ENCODE results near the gene MRPL45.

Gene MRPL45

DNA sequence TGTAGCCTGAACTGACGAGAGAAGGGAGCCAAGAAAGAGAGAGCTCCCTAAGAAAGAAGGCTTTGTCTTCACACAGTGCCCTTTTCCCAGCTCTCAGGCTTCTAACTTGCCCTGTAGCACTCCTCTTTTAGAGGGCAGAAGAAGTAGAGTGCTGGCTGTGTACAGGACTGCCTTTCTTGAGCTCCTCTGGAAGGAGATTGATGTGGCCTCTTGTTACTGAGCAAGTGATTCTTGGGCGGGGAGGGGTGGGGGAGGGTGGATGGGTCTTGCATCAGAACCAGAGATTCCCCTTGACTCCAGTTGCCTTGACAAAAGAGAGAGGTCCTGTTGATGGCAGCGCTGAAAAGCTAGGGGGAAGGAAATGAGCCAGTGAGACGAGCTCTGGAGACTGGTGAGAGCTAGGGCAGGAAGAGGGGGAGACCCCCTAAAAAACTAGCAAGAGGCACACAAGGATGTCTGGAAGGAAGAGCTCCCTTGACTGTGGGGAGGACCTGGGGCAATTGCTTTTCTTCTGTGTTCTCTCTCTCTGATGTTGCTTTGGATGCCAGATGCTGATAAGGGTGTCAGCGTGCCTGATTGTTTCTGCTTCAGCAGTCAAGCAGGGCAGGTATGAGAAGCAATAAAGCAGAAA lies 28.4 kb downstream of the MRPL45 start:
- no peak for DNase-seq

DNA sequence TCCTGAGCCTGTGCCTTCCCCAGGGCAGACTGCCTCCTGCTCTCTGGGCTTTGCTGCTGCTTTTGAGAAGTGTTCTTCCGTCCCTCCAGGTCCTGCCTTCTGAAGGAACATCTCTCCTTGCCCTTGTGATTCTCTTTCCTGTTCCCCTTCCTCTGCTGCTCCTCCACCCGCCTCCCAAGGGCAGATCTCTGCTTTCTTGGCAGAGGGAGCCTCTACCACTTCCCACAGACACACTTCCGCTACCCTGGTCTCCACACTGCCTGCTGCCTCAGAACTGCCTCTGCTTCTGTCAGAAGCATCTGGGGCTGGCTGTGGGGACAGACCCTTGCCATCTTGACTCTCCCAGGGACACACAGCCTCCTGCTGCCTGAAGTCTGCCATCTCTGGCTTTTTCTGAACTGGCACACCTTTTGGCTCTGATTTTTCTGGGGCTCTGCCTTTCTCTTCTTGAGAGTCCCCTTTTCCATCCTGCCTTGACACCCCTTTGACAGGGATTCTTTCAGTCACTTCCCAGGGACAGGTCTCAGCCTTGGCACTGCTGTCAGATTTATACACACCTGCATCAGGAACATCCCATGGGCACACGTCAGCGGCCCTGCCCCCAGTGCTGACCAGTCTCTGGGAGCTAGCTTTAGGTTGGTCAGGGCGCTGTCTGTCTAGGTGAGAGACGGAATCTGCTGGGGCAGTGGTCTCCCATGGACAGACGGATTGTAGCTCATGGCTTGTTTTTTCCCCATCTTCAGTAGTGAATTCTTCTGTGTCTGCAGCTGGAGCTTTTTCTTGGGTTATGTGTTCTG lies 30.2 kb downstream of the MRPL45 start:
- peak in 1 of 2 donors; percentile 84 for DNase-seq

DNA sequence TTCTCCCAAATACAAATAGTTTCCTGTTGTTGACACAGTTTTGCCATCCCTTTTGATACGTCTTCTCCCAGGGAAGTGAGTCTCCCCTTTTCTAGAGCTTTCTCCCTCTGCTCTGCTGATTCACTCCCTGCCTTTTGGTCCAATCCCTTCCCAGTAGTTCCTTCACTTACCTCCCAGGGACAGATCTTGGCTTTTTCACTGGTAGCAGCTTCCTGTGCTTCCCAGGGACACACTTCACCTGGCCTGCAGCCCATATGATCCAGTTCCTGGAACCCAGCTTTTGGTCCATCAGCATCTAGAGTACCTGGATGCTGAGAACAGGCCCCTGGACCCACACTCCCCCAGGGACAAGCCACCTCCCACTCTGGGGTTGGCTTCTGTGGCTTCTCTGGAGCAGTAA lies 31.0 kb downstream of the MRPL45 start:
- no peak for DNase-seq

DNA sequence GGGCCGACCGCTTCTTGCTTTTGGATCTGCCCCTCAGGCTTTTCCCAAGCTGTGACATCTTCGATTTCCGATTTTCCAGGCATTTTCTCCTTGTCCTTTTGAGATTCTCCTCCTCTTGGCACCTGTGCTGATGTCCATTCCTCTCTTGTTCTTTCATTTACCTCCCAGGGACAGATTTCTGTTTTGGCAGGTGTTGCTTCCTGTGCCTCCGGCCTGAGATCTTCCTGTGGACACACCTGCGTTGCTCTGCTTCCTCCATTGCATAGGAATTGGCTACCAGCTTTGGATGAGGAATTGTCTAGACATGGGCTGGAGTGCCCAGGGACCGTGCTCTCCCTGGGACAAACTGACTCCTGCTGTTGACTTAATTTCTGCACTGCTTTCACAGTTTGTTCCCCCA lies 31.7 kb downstream of the MRPL45 start:
- no peak for DNase-seq

DNA sequence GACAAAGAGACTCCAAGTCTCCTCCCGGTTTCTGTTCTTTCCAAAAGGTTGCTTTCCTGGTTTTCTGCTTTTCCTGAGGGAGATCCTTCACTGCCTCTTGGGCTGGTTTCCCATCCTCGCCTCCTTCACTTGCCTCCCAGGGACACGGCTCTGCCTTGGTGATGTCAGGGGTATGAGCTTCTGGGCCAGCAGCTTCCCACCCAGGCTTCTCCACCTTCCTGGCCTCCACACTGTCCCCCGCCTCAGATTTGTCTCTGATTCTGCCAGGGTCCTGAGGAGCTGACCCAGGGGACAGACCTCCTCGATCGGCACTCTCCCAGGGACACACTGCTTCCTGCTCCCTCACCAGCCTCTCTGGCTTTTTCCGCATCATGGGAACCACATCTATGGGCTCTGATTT lies 32.3 kb downstream of the MRPL45 start:
- DNase-seq, result no peak

DNA sequence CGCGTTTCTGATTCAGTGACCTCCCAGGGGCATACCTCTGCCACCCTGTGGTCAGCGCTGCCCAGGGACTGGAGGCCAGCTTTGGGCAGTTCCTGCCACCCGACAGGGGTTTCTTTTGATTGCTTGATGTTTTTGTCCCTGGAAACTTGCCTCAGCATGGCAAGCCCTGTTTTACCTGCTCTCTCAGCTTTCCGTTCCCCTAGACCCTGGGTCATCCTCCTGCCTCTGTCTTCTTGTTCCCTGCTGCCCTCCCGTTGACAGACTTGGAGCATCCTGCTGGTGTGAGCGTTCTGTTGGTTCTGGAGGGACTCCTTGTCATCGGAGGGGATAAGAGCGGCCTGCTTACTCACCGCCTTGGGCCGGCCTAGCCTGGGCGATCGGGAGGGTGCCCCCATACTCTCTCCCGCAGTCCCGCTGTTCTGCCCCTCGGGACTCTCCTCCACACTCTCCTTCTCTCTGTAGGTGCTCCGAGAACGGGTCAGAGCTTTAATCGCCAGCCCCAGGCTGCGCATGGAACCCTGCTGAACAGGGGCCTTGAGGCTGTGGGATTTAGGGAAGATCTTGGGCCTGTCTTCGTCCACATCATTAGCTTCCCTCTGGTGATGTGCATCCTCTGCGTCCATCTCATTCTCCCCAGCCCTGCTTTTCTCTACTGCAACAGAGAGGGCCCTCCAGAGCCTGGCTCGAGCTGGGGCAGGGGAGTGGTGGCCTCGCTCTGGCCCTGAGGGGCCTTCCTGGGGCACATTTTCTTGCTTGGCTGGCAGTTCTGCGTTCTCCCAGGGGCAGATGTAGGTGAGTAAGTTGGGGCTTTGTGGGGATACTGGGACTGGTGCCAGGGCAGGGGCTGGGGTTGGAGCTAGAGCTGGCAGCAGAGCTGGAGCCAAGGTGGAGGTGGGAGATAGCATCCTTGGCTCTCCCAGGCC lies 33.1 kb downstream of the MRPL45 start:
- no peak for DNase-seq

DNA sequence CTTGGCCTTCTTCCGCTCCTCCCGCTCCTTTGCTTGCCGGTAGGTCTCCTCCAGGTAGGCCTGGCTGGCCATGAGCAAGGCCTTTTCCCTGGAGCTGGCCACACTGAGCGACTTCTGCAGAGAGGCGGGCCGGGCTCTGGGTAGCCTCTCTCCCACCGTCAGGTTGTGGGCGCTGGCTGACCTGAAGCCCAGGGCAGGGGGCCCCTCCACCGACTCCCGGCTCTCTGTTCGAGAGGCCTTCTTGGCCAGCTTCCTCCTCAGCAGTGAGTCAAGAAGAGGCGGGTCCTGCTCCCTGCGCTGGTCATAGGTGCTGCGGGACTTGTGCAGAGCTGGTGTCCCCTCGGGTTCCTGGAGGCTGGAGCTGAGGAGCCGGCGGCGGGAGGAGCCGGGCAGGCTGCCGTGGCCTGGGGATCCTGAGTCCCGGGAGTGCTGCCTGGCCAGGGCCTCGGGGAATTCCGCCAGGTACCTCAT lies 34.0 kb downstream of the MRPL45 start:
- no peak for DNase-seq

DNA sequence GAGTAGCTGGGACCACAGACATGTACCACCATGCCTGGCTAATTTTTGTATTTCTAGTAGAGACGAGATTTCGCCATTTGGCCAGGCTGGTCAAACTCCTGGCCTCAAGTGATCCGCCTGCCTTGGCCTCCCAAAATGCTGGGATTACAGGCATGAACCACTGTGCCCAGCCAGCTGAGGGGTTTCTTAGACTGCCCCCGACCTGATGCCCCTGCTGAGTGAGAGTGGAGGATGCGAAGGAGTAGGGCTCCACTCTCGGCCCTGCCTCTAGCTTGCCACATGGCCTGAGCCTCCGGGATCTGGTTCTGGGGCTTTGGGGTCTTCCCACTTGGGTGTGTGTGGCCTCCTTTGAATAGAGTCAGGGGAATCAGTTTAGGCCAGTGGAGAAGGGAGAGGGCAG lies 35.8 kb downstream of the MRPL45 start:
- DNase-seq, result no peak

DNA sequence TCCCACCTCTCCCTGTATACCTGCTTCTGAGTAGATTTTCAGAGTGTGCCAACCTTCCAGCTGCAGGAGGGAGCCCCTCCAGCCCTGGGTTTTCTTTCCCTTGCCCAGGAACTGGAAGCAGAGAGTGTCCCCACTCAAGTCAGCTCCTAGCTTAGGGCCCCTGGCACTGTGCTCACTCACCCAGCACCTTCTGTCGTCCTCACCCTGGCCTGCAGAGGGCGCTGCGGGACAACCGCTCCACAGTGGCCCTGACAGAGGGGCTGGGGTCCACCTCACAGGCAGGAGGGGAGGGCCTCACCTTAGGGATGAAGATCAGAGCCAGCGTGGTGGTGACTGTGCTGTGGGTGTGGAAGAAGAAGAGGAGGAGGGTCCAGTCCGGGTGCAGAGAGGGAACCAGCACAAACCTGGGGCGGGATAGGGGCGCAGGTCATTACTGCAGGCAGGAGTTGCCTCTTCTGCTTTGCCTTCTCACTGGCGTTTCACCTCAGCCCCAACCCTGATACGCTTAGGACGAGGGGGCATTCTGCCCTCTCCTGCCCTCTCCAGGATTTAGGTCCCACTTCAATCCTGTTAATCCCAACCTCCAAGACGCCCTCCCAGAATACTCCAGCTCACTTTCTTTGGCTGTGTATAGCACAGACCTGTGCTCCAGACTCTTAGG lies 36.8 kb downstream of the MRPL45 start:
- DNase-seq, result peak in 1 of 2 donors; percentile 13

DNA sequence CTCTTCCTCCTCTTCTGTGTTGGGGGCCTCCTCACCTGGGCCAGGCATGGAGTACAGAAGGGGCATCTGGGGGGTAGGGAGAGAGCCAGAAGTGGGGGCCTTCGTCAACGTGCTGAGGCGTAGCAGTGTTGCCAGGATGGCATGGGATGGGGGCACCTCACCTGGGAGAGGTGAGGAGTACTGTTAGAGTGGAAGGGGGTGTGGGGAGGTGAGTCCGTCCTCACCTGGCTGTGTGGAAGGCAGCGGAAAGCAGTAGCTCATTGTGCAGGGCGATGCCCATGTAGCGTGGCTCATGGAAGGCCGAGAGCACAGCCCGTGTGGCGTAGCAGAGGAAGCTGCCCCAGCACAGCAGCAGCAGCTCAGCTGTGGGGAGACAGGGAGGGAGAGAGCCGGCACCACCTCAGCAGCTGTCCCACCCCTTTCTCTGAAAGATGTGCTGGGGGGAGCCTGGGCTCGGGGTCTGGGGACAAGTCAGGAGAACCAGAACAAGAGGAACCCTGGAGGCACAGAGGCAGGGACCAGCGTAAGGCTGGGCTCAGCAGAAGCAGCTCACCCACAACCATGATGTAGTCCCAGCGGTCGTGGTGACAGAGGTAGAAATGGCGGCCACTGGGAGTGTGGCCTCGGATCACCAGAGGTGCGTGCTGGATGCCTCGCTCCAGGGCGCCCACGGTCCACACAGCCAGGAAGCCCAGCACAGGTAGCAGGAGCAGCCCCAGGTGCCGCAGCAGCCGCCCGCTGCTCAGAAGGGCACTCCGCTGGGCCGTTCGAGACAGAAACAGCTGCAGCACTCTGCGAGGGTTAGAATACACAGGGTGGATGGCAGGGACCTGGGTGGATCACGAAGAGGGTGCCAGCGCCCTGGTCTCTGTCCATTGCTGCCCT lies 37.8 kb downstream of the MRPL45 start:
- DNase-seq, result no peak

DNA sequence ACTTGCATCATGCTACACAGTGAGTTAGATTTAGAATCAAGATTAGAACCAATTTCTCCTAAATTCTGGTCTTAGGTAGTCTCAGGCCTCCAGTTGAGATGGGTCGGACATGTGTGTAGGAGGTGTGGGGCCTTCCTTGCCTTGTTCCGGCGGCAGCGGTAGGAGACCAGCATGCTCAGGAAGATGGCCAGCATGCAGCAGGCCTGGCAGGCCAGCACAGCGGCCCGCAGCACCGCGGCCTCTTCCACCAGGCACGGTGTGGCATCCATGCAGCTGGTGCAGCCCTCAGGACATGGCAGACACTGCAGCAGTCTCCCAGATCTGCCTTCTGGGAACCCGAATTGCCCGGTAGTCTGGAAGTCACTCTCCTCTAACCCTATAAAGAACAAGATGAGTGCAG lies 39.9 kb downstream of the MRPL45 start:
- DNase-seq, result no peak

DNA sequence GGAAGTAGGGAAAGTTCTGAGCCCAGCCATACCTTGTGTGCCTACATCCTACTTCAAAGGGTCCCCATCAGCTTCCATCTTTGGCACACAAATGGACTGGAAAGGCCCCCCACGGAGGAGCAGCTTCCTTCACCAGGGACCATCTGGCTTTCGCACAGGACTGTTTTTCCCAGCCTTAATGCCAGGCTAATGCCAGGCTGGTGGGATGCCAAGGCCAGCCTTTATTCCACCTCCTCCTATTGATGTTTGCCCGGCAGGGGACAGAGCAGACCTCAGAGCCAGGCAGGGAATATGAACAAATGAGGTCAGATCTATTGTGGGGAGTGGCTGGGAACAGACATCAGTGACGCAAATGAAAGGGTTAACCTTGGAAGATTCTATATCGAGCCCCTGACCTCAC lies 41.1 kb downstream of the MRPL45 start:
- DNase-seq, result no peak

DNA sequence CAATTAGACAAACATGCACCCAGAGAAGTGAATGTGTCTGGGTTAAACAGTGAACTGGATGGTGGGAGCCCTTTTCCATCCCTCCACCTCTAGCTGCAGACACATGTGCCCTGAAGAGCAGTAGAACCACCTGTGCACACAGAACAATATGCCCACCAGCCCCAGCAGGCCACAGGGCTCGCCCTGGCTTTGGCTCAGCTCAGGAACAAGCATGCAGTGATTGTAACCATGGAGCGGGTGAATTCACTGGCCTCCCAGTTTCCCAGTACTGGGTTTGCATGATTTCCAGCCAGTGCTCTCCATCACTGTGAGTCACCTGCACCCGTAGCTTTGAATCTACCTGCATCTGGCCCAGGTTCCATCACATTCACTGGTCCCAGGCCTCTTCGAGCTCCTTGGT lies 41.6 kb downstream of the MRPL45 start:
- DNase-seq, result no peak

DNA sequence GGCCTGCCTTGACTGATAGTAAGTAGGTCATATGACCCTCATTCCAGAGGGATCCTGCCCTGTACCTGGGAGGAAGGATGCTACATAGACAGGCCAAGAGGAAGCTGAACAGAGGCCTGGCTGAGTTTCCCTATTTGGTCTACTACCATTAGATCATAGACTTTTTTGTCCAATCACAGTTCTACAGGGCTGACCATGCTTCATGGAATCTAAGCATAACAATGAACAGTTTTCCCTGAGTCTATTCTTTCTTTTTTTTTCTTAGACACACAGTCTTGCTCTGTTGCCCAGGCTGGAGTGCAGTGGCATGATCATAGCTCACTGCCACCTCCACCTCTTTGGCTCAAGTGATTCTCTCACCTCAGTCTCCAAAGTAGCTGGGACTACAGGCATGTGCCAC lies 42.9 kb downstream of the MRPL45 start:
- DNase-seq, result no peak

DNA sequence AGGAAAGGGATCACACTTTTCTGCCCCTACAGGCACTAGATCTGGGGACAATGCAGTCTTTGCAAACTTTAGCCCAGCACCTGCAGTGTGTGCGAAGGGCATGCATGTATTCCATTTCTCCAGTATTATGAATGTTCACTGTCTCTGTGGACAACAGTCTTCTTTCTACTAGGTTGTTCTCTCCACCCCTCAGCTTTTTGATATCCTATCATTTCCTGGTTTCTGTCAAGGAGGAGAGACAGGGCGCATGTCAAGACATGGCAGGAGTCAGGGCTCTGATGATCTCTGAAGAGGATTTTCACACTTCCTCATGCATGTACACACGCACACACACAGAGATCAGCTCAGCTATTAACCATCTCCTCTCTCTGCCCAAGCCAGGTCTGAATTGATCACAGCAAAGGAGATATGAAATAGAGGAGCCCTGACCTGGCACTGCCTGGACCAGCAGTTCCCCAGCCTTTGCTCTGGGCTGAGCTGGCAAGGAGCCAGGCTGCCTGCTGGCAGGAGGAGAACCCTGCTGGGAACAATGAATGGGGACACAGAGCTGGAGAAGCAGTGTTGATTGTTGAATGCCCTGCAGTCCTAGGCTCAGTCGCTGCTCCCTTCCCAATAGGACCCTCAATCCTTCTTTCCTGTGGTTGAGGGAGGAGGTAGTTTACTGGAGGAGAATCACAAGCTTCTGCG lies 44.2 kb downstream of the MRPL45 start:
- no peak for DNase-seq

DNA sequence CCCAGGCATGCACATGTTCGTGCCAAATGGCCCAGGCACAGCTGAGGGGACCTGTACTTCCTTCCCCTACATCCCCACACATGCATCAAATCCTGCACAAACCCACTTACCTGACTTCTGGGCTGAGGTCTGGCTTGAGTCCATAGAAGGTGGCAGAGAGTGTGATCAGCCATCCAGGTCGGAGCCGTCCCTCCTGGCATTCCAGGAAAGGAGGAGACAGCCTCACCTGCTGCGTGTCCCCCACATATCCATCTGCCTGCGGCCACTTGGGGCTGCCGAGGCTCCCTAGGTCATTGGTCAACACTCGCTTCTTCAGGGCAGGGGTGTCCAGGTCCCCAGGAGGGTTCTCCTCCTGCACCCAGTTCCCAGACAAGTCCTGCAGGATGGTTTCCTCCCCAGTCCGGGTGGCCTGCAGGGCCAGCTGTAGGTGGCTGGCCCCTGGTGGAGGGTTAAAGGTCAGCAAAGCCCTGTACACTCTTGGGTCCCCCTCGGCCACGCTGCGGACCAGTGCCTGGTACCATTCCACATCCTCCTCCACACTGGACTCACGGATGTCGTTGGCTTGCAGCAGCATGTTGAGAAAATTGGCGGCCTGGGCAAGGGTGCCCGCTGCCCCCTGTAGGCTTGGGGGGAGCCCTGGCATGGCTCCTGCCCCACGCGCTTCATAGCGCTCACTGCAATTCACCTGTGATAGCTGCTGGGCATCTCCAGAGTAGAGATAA lies 46.1 kb downstream of the MRPL45 start:
- no peak for DNase-seq

DNA sequence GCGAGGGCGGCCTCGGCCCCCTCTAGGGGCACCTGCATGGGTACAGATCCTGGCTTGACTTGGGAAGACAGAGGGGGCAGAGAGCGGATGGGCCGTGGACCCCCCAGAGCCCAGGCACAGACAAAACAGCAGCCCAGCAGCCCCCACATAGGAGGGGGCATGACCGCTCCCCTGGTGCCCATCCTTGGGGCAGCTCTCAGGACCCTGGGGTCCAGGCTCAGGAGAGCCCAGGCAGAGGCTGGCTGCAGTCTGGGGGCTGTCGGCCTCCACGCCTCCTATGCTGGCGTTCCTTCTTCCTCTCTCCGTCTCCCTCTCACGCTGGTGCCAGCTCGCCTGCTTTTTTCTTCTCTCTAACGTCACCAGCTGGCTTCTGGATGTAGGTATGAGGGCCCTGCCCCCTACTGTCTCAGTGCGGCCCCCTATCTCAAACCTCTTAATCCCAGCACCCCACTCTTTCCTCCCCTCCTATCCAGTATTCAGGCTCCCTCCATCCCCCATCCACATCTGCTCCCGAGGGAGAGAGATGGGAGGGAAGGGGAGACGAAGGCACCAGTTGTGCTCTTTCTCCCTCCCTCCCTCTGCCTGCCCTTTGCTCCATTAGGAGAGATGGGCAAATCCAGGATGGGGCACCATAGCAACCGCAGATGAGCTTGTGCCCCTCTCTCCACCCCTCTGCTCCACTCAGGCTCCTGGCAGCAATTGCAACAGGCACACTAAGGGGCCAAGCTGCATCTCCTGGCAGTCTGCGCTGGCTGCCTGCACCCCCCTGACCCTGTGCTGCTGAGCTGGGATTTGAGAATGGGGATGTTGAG lies 46.8 kb downstream of the MRPL45 start, which contains the start of gene GPR179:
Gene GPR179 (minus strand): TSS at position 349 of the 812 bp plus-strand sequence. CDS start 167 bp downstream, at position 182.
- no peak for DNase-seq

DNA sequence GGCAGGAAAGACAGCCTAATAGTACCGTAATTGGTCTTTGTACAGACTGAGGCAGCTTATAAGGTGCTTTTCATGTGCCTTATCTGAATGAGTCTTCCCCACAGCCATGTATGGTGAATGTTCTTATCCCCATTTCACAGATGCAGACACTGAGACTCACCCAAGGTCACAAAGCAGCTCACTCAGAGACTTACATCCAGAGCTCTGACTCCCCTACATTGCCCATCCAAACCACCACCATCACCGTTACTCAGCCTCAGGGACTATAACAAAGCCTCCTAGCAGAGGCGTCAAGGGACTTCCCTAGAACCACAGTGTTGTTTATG lies 47.4 kb downstream of the MRPL45 start:
- DNase-seq, result no peak

DNA sequence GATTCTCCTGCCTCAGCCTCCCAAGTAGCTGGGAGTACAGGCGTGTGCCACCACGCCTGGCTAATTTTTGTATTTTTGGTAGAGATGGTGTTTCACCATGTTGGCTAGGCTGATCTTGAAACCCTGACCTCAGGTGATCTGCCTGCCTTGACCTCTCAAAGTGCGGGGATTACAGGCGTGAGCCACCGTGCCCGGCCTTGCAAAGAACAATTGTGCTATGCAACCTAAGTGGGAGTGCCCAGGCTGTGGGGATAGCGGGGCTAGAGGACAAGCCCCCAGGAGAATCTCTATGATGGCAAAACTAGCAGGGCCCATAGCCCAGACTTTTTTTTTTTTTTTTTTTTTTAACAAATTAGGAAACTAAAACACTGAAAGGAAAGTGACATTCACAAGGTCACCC lies 48.8 kb downstream of the MRPL45 start:
- DNase-seq, result no peak
